GM10266 (cell line): Measurements from ENCODE around the gene HDLBP.

Source experiments
- DNase-seq: peaks from one replicate; pipeline ENCODE4 v3.0.0; 2012; ENCODE audit errors: extremely low spot score
- TF ChIP-seq, protein P1 (sequence below): IDR thresholded peaks from 2 replicates; pipeline ENCODE4 v1.5.1; 2012; ENCODE audit warnings: mild to moderate bottlenecking, low read depth; ENCODE audit not compliant: control insufficient read depth, insufficient read depth; ENCODE audit errors: missing control alignments

Gene HDLBP

DNA sequence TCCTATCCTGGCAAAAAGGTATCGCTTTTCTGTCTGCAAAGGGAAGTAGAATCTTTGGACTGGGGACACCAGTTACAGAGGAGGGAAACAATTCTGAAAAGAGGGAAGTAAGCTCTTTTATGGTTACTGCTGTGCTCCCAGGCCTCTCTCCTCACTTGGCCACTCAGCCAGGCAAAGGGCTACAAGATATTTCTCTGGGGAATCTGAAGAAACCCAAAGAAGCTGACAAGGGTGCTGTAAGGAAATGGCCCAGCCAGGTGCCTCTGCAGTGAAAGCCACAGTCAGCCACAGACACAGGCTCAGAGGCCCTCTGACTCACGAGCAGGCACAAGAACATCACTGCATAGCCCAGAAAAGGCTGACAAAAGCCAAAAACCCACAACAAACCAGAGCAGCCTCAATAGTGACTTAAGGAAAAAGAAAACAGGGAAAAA is 5.8 kb downstream of the HDLBP start:
- TF ChIP-seq, protein P1, sequence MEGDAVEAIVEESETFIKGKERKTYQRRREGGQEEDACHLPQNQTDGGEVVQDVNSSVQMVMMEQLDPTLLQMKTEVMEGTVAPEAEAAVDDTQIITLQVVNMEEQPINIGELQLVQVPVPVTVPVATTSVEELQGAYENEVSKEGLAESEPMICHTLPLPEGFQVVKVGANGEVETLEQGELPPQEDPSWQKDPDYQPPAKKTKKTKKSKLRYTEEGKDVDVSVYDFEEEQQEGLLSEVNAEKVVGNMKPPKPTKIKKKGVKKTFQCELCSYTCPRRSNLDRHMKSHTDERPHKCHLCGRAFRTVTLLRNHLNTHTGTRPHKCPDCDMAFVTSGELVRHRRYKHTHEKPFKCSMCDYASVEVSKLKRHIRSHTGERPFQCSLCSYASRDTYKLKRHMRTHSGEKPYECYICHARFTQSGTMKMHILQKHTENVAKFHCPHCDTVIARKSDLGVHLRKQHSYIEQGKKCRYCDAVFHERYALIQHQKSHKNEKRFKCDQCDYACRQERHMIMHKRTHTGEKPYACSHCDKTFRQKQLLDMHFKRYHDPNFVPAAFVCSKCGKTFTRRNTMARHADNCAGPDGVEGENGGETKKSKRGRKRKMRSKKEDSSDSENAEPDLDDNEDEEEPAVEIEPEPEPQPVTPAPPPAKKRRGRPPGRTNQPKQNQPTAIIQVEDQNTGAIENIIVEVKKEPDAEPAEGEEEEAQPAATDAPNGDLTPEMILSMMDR, result no peak
- DNase-seq, result peak; percentile 61

DNA sequence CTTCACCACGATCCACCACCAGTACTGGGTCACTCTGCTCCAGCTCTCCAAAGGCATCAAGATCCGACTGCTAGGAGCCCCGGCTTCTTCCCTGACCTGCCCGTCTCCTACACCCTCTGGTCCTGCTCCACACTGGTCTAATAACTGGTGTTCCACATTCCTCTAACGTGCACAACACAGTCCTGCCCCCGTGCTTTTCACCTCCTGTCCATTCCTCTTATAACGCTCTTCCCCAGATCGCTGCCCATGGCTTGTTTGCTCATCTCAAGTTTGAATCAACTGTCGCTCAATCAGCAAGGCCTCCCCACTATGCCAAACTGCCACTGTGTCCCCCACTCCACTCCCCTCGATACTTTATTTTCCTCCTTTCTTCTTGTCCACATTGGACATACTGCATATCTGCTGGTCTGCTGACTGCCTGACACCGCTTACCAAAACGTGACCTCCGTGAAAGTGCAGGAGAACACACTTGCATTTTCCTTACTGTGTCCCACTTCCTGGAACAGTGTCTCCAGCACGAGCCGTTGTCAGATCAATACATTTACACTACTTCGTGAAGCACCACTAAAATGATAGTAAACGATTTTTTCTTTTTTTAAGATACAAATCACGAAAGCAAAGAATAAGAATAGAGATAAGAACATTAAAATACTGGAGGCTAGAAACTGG is 6.5 kb downstream of the HDLBP start:
- TF ChIP-seq, protein P1, result no peak
- no peak for DNase-seq

DNA sequence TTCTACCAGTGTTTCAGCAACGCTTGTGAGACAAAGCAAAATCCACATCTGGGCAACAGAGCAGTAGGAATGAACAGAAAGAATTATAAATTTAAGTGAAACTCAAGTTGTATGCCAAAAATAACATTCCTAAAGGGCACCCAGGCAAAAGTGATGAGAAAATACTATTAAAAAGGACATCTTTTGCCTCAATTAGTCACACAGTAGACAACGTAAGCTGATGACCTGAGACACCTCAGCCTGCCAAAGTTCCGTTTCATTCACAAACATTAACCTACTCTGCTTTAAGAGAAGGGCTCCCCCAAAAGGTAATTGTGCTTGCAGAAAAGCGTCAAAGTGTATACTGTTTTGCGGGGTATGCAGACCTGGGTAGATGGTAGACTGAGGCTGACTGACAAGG is 7.2 kb downstream of the HDLBP start:
- no peak for DNase-seq
- TF ChIP-seq, protein P1, result no peak

DNA sequence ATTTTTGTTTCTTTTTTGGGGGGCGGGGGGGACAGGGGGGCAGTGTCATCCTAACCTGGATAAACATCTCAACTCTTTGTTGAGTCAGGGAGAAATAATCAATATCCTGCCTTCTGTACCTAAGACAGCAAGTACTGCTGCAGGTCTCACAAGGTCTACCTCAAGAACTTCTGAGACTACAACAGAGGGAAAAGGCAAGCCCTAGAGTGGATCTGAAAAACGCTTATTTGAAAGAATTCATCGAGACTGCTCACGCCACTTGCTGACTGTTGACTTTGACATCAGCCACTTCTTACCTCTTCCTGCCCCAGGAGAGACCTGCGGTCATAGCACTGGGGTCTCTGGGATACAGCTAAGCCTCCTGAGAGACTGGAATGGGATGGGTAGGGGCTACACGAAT is 8.4 kb downstream of the HDLBP start:
- TF ChIP-seq, protein P1, result no peak
- DNase-seq, result no peak

DNA sequence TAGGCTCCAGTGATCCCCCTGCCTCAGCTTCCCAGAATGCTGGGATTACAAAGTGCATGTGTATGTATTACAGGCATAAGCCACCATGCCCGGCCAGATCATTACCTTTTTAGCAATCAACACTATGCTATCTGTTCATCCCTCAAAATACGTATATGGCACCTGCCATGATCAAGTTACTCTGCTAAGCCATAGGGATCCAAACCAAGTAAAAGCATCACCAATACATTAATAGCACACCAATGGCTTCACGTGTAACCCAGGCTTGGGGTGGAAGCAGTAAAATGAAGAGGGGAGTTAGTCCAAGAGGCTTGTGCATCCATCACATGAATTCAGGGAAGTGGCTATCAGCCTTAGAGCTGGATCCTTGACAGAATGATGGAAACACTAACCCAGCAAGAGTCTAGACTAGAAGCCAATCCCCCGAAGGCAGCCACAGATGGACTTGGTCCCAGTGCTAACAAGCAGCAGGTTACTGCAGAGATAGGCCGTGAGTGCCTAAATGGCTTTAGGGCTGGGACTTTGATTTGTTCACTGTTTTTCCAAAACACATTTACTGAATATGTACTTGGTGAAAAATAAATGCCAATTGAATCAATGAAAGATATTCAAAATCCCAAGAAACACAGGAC is 11.3 kb downstream of the HDLBP start:
- DNase-seq, result no peak
- TF ChIP-seq, protein P1, result no peak

DNA sequence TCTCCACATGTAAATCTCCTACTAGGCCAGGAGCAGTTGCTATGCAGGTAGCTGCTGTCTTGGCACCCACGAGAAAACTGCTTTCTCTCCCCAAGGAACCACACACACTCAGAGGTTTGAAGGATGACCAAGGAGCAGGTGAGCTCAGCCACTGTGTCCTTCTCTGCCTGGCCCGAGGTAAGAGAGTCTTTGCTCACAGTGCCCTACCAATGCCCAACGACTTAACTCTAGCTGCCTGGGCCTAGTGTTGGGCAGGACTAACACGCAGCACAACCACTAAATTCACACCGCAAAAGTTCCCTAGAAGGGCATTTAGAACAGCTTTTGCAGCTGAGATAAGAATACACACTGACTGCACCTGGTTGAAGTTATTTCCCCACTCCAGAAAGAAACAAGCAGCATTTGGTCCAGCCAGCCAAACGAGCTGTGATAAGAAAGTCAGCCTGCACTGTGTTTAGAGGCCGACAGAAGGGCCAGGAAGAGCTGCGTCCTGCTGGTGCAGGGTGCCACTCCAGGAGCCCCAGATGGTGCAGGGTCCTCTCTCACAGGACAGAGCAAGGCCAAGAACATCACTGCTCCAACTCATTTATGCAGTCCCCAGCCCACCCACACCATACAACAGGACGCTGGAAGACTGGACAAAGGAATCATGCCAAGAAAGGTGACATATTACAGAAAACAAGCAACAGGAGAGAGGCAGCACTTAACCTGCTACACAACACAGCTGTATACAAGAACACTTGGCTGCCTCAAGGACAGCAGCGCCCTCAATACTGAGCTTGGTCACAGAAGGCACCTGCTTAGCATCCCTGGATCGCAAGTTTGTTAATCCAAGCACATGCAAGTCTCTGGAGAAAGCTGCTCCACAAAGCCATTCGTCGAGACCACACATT is 12.5 kb downstream of the HDLBP start:
- DNase-seq, result no peak
- TF ChIP-seq, protein P1, result no peak
